WTC11 (cell line): ENCODE measurements around the gene ZNF74. TPM values are rescaled to one million over a fixed set of nuclear protein-coding genes. Genes with fewer than 3 reads are reported as not detected.

ENCODE experiments used
- ATAC-seq: fragments of 200-7000 bp; cut with Tn5 transposase; 2 replicates; pipeline ENCODE4 v1.10.0; 2021; ENCODE audit warnings: mild to moderate bottlenecking, moderate library complexity
- CTCF ChIA-PET: fragments of 300-600 bp; sonication (Branson Sonifier 250); formaldehyde crosslinking; loops from one replicate; lab custom pipeline; 2021; ENCODE audit warnings: antibody characterized with exemption; lab: Charles Lee
- POLR2A ChIA-PET: fragments of 350-600 bp; sonication (Branson Sonifier 250); formaldehyde crosslinking; loops from one replicate; lab custom pipeline; 2021; ENCODE audit warnings: antibody characterized with exemption; lab: Charles Lee
- DNase-seq: peaks from one replicate; pipeline ENCODE4 v3.0.0; 2021; ENCODE audit warnings: low spot score
- H3K27ac Mint-ChIP-seq: 2 replicates; pipeline ENCODE4 v1.8.0; 2021; ENCODE audit warnings: mixed read lengths
- H3K27me3 Mint-ChIP-seq: 2 replicates; pipeline ENCODE4 v1.8.0; 2021; ENCODE audit warnings: low read depth, mild to moderate bottlenecking, moderate library complexity, mixed read lengths
- H3K36me3 Mint-ChIP-seq: 2 replicates; pipeline ENCODE4 v1.8.0; 2021; ENCODE audit warnings: mixed read lengths
- H3K4me1 Mint-ChIP-seq: 2 replicates; pipeline ENCODE4 v1.8.0; 2022; ENCODE audit warnings: mixed read lengths
- H3K4me3 Mint-ChIP-seq: 2 replicates; pipeline ENCODE4 v1.8.0; 2021; ENCODE audit warnings: mild to moderate bottlenecking, moderate library complexity, mixed read lengths
- H3K9me3 Mint-ChIP-seq: 2 replicates; pipeline ENCODE4 v1.8.0; 2021; ENCODE audit warnings: mixed read lengths
- AR ChIP-seq: fragments of 250-450 bp; sonication (Bioruptor Pico); IDR thresholded peaks from 2 replicates; pipeline ENCODE4 v1.9.0; 2021; ENCODE audit warnings: mild to moderate bottlenecking
- ATF3 ChIP-seq: sonication (generic); formaldehyde crosslinking; conservative IDR thresholded peaks from 2 replicates; pipeline ENCODE4 v1.8.1; 2022; ENCODE audit warnings: mild to moderate bottlenecking, missing genetic modification reagents
- CREM ChIP-seq: sonication (generic); formaldehyde crosslinking; IDR thresholded peaks from 2 replicates; pipeline ENCODE4 v1.8.1; 2022; ENCODE audit warnings: mild to moderate bottlenecking, missing genetic modification reagents, moderate library complexity
- NR1H2 ChIP-seq: sonication (generic); formaldehyde crosslinking; IDR thresholded peaks from 2 replicates; pipeline ENCODE4 v1.9.0; 2021; ENCODE audit warnings: mild to moderate bottlenecking, moderate library complexity, missing genetic modification reagents
- RELA ChIP-seq: sonication (generic); formaldehyde crosslinking; IDR thresholded peaks from 2 replicates; pipeline ENCODE4 v1.8.1; 2022; ENCODE audit warnings: missing genetic modification reagents, mild to moderate bottlenecking, borderline replicate concordance
- SP1 ChIP-seq: sonication (generic); formaldehyde crosslinking; conservative IDR thresholded peaks from 2 replicates; pipeline ENCODE4 v1.8.1; 2022; ENCODE audit warnings: missing genetic modification reagents
- TP53 ChIP-seq: sonication (generic); formaldehyde crosslinking; IDR thresholded peaks from 2 replicates; pipeline ENCODE4 v1.8.1; 2023; ENCODE audit warnings: mild to moderate bottlenecking, missing genetic modification reagents
- ZBTB21 ChIP-seq: sonication (generic); formaldehyde crosslinking; IDR thresholded peaks from 2 replicates; pipeline ENCODE4 v1.8.1; 2023; ENCODE audit warnings: mild to moderate bottlenecking, missing genetic modification reagents, borderline replicate concordance
- ZBTB43 ChIP-seq: sonication (generic); formaldehyde crosslinking; IDR thresholded peaks from 2 replicates; pipeline ENCODE4 v1.8.1; 2023; ENCODE audit warnings: mild to moderate bottlenecking, missing genetic modification reagents
- total RNA-seq: library from RNA; stranded (reverse); gene quantifications from 3 replicates; pipeline ENCODE4 v1.2.3, GENCODE V29; 2021
- TF ChIP-seq, protein P1 (sequence below): sonication (generic); formaldehyde crosslinking; IDR thresholded peaks from 2 replicates; pipeline ENCODE4 v1.8.0; 2022; ENCODE audit warnings: mild to moderate bottlenecking, missing genetic modification reagents
- TF ChIP-seq, protein P2 (sequence below): sonication (generic); formaldehyde crosslinking; IDR thresholded peaks from 2 replicates; pipeline ENCODE4 v1.8.1; 2023; ENCODE audit warnings: mild to moderate bottlenecking, missing genetic modification reagents, moderate library complexity
- TF ChIP-seq, protein P3 (sequence below): fragments of 250-450 bp; sonication (Bioruptor Pico); IDR thresholded peaks from 2 replicates; pipeline ENCODE4 v1.9.0; 2021; ENCODE audit warnings: mild to moderate bottlenecking
- TF ChIP-seq, protein P4 (sequence below): sonication (generic); formaldehyde crosslinking; IDR thresholded peaks from 2 replicates; pipeline ENCODE4 v1.8.1; 2022; ENCODE audit warnings: low read depth, mild to moderate bottlenecking, moderate library complexity, missing genetic modification reagents, borderline replicate concordance
- TF ChIP-seq, protein P5 (sequence below): sonication (generic); formaldehyde crosslinking; conservative IDR thresholded peaks from 2 replicates; pipeline ENCODE4 v1.8.1; 2023; ENCODE audit warnings: mild to moderate bottlenecking, low read depth, missing genetic modification reagents, moderate library complexity
- TF ChIP-seq, protein P6 (sequence below): fragments of 200-600 bp; IDR thresholded peaks from 2 replicates; pipeline ENCODE4 v1.8.0; 2022; ENCODE audit warnings: antibody characterized with exemption

Gene ZNF74
- total RNA-seq, 1 experiment from 2014 or later: 62.8 TPM

DNA sequence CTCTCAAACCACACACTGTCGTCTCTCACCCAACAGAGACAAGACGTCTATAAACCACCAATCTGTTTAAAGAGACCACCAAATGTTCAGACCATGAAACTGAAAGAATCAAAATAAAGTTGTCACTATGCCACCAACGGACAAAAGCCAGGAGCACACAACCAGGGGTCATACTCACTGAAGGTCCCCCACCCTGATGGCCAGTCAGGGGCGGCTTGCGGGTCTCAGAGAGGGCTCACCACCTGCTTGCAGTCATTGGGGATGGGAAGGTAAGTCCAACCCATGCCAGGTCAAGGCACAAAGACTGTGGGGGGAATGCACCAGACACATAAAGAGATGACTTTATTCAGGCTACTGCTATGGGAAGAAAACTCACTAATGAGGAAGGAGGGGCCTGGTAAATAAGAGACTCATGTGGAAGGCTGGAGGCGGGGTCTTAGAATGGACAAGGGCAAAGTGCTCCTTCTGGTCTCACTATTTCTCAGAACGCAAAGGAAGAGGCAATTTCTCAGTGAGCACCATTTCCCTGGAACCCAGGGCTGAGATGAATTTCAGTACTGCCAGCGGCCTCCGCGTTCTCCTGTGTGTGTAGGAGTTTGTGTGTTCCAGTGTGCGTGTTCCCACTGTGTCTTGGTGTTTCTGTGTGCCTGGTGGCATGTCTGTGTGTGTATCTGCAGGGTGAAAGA is 26.3 kb downstream of the ZNF74 start (continued):
- TF ChIP-seq, protein P1, sequence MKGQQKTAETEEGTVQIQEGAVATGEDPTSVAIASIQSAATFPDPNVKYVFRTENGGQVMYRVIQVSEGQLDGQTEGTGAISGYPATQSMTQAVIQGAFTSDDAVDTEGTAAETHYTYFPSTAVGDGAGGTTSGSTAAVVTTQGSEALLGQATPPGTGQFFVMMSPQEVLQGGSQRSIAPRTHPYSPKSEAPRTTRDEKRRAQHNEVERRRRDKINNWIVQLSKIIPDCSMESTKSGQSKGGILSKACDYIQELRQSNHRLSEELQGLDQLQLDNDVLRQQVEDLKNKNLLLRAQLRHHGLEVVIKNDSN (CRISPR knock-in tag): no peak
- TF ChIP-seq, protein P2, sequence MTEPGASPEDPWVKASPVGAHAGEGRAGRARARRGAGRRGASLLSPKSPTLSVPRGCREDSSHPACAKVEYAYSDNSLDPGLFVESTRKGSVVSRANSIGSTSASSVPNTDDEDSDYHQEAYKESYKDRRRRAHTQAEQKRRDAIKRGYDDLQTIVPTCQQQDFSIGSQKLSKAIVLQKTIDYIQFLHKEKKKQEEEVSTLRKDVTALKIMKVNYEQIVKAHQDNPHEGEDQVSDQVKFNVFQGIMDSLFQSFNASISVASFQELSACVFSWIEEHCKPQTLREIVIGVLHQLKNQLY (CRISPR knock-in tag): no peak
- TF ChIP-seq ATF3 (CRISPR knock-in tag) (no peak), ZBTB43 (CRISPR knock-in tag) (no peak), AR (CRISPR knock-in tag) (no peak)

DNA sequence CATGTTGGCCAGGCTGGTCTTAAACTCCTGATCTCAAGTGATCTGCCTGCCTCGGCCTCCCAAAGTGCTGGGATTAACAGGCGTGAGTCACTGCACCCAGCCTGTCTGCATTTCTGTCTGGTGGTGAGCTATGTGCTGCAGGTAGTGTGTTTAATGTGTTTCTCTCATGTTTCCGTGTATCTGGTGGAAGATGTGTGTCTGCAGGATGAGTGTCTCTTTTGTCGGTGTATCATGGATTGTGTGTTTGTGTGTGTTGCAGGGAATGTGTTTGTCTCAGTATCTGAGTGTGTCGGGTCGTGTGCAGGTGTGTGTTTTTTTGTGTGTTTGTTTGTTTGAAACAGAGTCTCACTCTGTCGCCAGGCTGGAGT is 27.5 kb downstream of the ZNF74 start:
- H3K27ac Mint-ChIP-seq: no peak overlapping the region
- POLR2A ChIA-PET: no interaction called here
- no peak overlapping the region for H3K4me3 Mint-ChIP-seq
- no peaks in the 10 kb centered on the region for H3K9me3 Mint-ChIP-seq
- peaks cover 2% of the 10 kb centered on the region; the same call in 1 of the 2 replicates for H3K27me3 Mint-ChIP-seq
- ATAC-seq: no peak
- CTCF ChIA-PET: no interaction called here
- no peak for DNase-seq
- H3K36me3 Mint-ChIP-seq: no peaks in the 10 kb centered on the region
- peaks cover 8% of the 10 kb centered on the region for H3K4me1 Mint-ChIP-seq
- TF ChIP-seq, protein P3, sequence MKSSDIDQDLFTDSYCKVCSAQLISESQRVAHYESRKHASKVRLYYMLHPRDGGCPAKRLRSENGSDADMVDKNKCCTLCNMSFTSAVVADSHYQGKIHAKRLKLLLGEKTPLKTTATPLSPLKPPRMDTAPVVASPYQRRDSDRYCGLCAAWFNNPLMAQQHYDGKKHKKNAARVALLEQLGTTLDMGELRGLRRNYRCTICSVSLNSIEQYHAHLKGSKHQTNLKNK (CRISPR knock-in tag): no peak
- TF ChIP-seq SP1 (CRISPR knock-in tag): no peak
- TF ChIP-seq NR1H2 (CRISPR knock-in tag): no peak
- TF ChIP-seq, all 79 proteins: peak for 0

GRCh38 chr22:20422271-20423007 is 28.5 kb downstream of the ZNF74 start:
- Mint-ChIP-seq H3K27me3 (peaks cover 2% of the 10 kb centered on the region; the same call in 1 of the 2 replicates), H3K4me1 (peaks cover 8% of the 10 kb centered on the region), H3K36me3 (peaks cover 5% of the 10 kb centered on the region), H3K27ac (no peak overlapping the region), H3K9me3 (no peaks in the 10 kb centered on the region), H3K4me3 (no peak overlapping the region)
- CTCF ChIA-PET: interaction anchor here (1.9 kb wide), 1 partner anchor 34 kb away, joined by 9 read pairs; no protein-coding TSS in a partner anchor
- ATAC-seq: no peak
- DNase-seq: no peak
- POLR2A ChIA-PET: no interaction called here
- TF ChIP-seq, protein P4, sequence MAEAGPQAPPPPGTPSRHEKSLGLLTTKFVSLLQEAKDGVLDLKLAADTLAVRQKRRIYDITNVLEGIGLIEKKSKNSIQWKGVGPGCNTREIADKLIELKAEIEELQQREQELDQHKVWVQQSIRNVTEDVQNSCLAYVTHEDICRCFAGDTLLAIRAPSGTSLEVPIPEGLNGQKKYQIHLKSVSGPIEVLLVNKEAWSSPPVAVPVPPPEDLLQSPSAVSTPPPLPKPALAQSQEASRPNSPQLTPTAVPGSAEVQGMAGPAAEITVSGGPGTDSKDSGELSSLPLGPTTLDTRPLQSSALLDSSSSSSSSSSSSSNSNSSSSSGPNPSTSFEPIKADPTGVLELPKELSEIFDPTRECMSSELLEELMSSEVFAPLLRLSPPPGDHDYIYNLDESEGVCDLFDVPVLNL (CRISPR knock-in tag): no peak
- no peak for TF ChIP-seq ZBTB21 (CRISPR knock-in tag)
- TF ChIP-seq, protein P5, sequence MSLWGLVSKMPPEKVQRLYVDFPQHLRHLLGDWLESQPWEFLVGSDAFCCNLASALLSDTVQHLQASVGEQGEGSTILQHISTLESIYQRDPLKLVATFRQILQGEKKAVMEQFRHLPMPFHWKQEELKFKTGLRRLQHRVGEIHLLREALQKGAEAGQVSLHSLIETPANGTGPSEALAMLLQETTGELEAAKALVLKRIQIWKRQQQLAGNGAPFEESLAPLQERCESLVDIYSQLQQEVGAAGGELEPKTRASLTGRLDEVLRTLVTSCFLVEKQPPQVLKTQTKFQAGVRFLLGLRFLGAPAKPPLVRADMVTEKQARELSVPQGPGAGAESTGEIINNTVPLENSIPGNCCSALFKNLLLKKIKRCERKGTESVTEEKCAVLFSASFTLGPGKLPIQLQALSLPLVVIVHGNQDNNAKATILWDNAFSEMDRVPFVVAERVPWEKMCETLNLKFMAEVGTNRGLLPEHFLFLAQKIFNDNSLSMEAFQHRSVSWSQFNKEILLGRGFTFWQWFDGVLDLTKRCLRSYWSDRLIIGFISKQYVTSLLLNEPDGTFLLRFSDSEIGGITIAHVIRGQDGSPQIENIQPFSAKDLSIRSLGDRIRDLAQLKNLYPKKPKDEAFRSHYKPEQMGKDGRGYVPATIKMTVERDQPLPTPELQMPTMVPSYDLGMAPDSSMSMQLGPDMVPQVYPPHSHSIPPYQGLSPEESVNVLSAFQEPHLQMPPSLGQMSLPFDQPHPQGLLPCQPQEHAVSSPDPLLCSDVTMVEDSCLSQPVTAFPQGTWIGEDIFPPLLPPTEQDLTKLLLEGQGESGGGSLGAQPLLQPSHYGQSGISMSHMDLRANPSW: no peak
- TF ChIP-seq RELA: no peak
- TF ChIP-seq TP53: no peak
- no peak for TF ChIP-seq CREM (CRISPR knock-in tag)
- no peak for TF ChIP-seq ZBTB43 (CRISPR knock-in tag)
- TF ChIP-seq, protein P6, sequence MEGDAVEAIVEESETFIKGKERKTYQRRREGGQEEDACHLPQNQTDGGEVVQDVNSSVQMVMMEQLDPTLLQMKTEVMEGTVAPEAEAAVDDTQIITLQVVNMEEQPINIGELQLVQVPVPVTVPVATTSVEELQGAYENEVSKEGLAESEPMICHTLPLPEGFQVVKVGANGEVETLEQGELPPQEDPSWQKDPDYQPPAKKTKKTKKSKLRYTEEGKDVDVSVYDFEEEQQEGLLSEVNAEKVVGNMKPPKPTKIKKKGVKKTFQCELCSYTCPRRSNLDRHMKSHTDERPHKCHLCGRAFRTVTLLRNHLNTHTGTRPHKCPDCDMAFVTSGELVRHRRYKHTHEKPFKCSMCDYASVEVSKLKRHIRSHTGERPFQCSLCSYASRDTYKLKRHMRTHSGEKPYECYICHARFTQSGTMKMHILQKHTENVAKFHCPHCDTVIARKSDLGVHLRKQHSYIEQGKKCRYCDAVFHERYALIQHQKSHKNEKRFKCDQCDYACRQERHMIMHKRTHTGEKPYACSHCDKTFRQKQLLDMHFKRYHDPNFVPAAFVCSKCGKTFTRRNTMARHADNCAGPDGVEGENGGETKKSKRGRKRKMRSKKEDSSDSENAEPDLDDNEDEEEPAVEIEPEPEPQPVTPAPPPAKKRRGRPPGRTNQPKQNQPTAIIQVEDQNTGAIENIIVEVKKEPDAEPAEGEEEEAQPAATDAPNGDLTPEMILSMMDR: no peak
